Neural cell (in vitro differentiated cells): ENCODE results near the gene BMI1. TPM values are rescaled to one million over a fixed set of nuclear protein-coding genes. Genes with fewer than 3 reads are reported as not detected.
A peak's percentile ranks its signal among the peaks of the same experiment; 100 is the strongest.

Experiments used
- H2AFZ ChIP-seq: fragments of 200-600, 300-800 bp; sonication (generic), shearing (Covaris generic); 2 replicates; pipeline ENCODE4 v1.6.0; 2014; ENCODE audit warnings: low read depth, mild to moderate bottlenecking, antibody characterized with exemption, low read length, moderate library complexity
- H3F3A ChIP-seq: fragments of 200-600 bp; shearing (Covaris generic); 2 replicates; pipeline ENCODE4 v1.6.1; 2016; ENCODE audit warnings: mild to moderate bottlenecking, moderate library complexity, mixed read lengths, antibody characterized with exemption, low read length; ENCODE audit not compliant: insufficient read depth, poor library complexity, severe bottlenecking
- H3K27ac ChIP-seq: fragments of 200-600, 300-800 bp; sonication (generic), shearing (Covaris generic); 2 replicates; pipeline ENCODE4 v1.5.1; 2014; ENCODE audit warnings: mild to moderate bottlenecking, low read length, moderate library complexity
- H3K27me3 ChIP-seq: fragments of 300-800, 200-600 bp; sonication (generic), shearing (Covaris generic); 2 replicates; pipeline ENCODE4 v1.6.0; 2014; ENCODE audit warnings: mild to moderate bottlenecking, low read depth, low read length, moderate library complexity; ENCODE audit not compliant: insufficient read depth
- H3K36me3 ChIP-seq: fragments of 300-800, 200-600 bp; sonication (generic), shearing (Covaris generic); 2 replicates; pipeline ENCODE4 v1.5.1; 2014; ENCODE audit warnings: mild to moderate bottlenecking, antibody characterized with exemption, low read length, moderate library complexity; ENCODE audit not compliant: insufficient read depth
- H3K4me2 ChIP-seq: fragments of 300-800, 200-600 bp; sonication (generic), shearing (Covaris generic); 2 replicates; pipeline ENCODE4 v1.6.0; 2014; ENCODE audit warnings: mild to moderate bottlenecking, low read length
- H3K4me3 ChIP-seq: fragments of 300-800, 200-600 bp; sonication (generic), shearing (Covaris generic); 2 replicates; pipeline ENCODE4 v1.5.1; 2014; ENCODE audit warnings: mild to moderate bottlenecking, low read length, moderate library complexity
- H3K79me2 ChIP-seq: fragments of 200-600 bp; shearing (Covaris generic); replicated peaks from 2 replicates; pipeline ENCODE4 v1.6.0; 2014; ENCODE audit warnings: mild to moderate bottlenecking, low read length, moderate library complexity; ENCODE audit not compliant: insufficient read depth
- H3K9ac ChIP-seq: fragments of 300-800, 200-600 bp; sonication (generic), shearing (Covaris generic); 2 replicates; pipeline ENCODE4 v1.6.1; 2016; ENCODE audit warnings: mild to moderate bottlenecking, low read length, mixed read lengths
- H3K9me2 ChIP-seq: fragments of 200-600 bp; shearing (Covaris generic); 2 replicates; pipeline ENCODE4 v1.6.1; 2016; ENCODE audit warnings: mild to moderate bottlenecking, low read length, mixed read lengths; ENCODE audit not compliant: insufficient read depth
- H3K9me3 ChIP-seq: fragments of 200-600, 300-800 bp; sonication (generic), shearing (Covaris generic); 2 replicates; pipeline ENCODE4 v1.6.1; 2016; ENCODE audit warnings: mild to moderate bottlenecking, mixed run types, low read length, moderate library complexity, mixed read lengths
- H4K20me1 ChIP-seq: fragments of 200-600 bp; shearing (Covaris generic); 2 replicates; pipeline ENCODE4 v1.6.1; 2016; ENCODE audit warnings: mild to moderate bottlenecking, mixed run types; ENCODE audit not compliant: insufficient read depth
- CTCF ChIP-seq: fragments of 450-650 bp; IDR thresholded peaks from 2 replicates; pipeline ENCODE4 v1.5.1; 2014; ENCODE audit warnings: antibody characterized with exemption, mild to moderate bottlenecking, moderate library complexity; ENCODE audit not compliant: poor library complexity, severe bottlenecking
- EP300 ChIP-seq: fragments of 450-650 bp; conservative IDR thresholded peaks from 2 replicates; pipeline ENCODE4 v1.6.1; 2014; ENCODE audit warnings: antibody characterized with exemption, mild to moderate bottlenecking, moderate library complexity; ENCODE audit not compliant: poor library complexity, severe bottlenecking
- EZH2 ChIP-seq: fragments of 200-600, 300-800 bp; shearing (Covaris generic), sonication (generic); IDR thresholded peaks from 2 replicates; pipeline ENCODE4 v1.6.1; 2014; ENCODE audit warnings: antibody characterized with exemption, low read length, borderline replicate concordance, mild to moderate bottlenecking; ENCODE audit not compliant: insufficient read depth, poor library complexity, severe bottlenecking
- MXI1 ChIP-seq: fragments of 450-650 bp; conservative IDR thresholded peaks from 2 replicates; pipeline ENCODE4 v1.6.1; 2014; ENCODE audit warnings: antibody characterized with exemption, mild to moderate bottlenecking; ENCODE audit not compliant: poor library complexity, severe bottlenecking
- POLR2AphosphoS5 ChIP-seq: IDR thresholded peaks from 2 replicates; pipeline ENCODE4 v1.6.1; 2012
- RAD21 ChIP-seq: fragments of 450-650 bp; conservative IDR thresholded peaks from 2 replicates; pipeline ENCODE4 v1.6.1; 2014; ENCODE audit warnings: antibody characterized with exemption, mild to moderate bottlenecking, moderate library complexity
- REST ChIP-seq: IDR thresholded peaks from 2 replicates; pipeline ENCODE4 v1.6.1; 2012; ENCODE audit warnings: borderline replicate concordance
- SMC3 ChIP-seq: fragments of 450-650 bp; conservative IDR thresholded peaks from 2 replicates; pipeline ENCODE4 v1.6.1; 2014; ENCODE audit warnings: antibody characterized with exemption, mild to moderate bottlenecking, moderate library complexity; ENCODE audit not compliant: poor library complexity
- TAF1 ChIP-seq: IDR thresholded peaks from 2 replicates; pipeline ENCODE4 v1.6.1; 2012; ENCODE audit warnings: low read depth
- polyA plus RNA-seq: library from polyadenylated mRNA; depleted of rRNA; stranded (reverse); fragments of >200 nt; gene quantifications from 2 replicates; pipeline ENCODE4 v1.2.3, GENCODE V29; 2014

The BMI1 gene
- polyA plus RNA-seq, 1 donor from 2014 or later = 86.8 TPM

DNA sequence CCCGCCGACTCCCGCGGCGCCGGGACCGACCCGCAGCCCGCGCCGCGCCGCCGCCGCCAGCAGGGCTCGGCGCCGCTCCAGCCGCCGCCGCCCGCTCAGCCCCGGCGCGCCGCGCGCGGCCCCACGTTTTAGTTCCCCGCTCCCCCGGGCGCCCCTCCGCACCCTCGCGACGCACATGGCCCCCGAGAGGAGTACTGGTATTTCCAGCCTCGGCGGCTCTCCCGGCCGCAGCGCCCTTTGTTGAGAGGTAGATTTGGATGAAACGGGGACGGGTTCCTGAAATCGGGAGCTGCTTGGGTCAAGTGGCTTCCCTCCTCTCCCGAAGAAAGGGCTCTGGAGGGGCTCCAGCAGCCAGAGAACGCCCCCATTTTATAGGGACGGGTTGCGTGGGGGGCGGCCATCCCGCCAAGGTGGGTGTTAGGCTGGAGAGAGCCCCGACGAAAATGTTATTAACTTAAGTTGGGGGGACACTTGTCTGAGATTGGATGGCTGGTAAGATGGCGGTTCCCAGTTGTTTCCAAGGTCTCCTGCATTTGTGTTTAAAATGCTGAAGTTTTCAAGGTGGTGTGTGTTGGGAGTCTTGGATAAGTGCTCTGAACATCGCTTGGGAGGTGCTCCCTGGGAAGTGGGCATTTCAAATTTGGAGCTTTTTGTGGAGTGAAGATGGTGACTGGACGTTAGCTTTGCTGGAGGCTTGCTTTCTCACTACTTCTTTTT is 1.2 kb downstream of the BMI1 start:
- peaks cover 14% of the 10 kb centered on the region for H4K20me1 ChIP-seq
- no peak for TF ChIP-seq CTCF
- TF ChIP-seq EP300 = no peak
- TF ChIP-seq POLR2AphosphoS5 = peak; percentile 39
- TF ChIP-seq SMC3 = no peak
- no peak for TF ChIP-seq TAF1
- TF ChIP-seq REST = no peak
- peak; percentile 11 for TF ChIP-seq MXI1
- no peak for TF ChIP-seq RAD21
- peak; percentile 99 for TF ChIP-seq EZH2
- H3K4me3 ChIP-seq = peak overlapping the region; percentile 69
- peaks cover 7% of the 10 kb centered on the region for H3K36me3 ChIP-seq
- no peak overlapping the region for H2AFZ ChIP-seq
- H3K4me2 ChIP-seq = peak overlapping the region; percentile 36
- peaks cover 60% of the 10 kb centered on the region for H3K79me2 ChIP-seq
- H3K9ac ChIP-seq = peak overlapping the region; percentile 65
- no peaks in the 10 kb centered on the region for H3K9me2 ChIP-seq
- H3K27ac ChIP-seq = no peak overlapping the region
- no peaks in the 10 kb centered on the region for H3K9me3 ChIP-seq
- peaks cover 75% of the 10 kb centered on the region for H3K27me3 ChIP-seq
- H3F3A ChIP-seq = peaks cover 4% of the 10 kb centered on the region

GRCh38 chr10:22322641-22323160 is 1.8 kb downstream of the BMI1 start:
- no peak overlapping the region for H3K9ac ChIP-seq
- peak overlapping the region; percentile 69 for H3K4me3 ChIP-seq
- H2AFZ ChIP-seq = no peak overlapping the region
- peaks cover 8% of the 10 kb centered on the region for H3K36me3 ChIP-seq
- peaks cover 4% of the 10 kb centered on the region for H3F3A ChIP-seq
- H4K20me1 ChIP-seq = peaks cover 14% of the 10 kb centered on the region
- H3K9me2 ChIP-seq = no peaks in the 10 kb centered on the region
- no peak overlapping the region for H3K27ac ChIP-seq
- H3K9me3 ChIP-seq = no peaks in the 10 kb centered on the region
- H3K79me2 ChIP-seq = peaks cover 59% of the 10 kb centered on the region
- H3K27me3 ChIP-seq = peaks cover 74% of the 10 kb centered on the region
- TF ChIP-seq SMC3 (no peak), MXI1 (no peak), EP300 (no peak), RAD21 (no peak), EZH2 (no peak), POLR2AphosphoS5 (no peak), CTCF (no peak), TAF1 (no peak), REST (no peak)
- peak overlapping the region; percentile 36 for H3K4me2 ChIP-seq
